ENCODE results near the gene ALDH5A1. TPM values are rescaled to one million over a fixed set of nuclear protein-coding genes. Genes with fewer than 3 reads are reported as not detected.

The ALDH5A1 gene
- polyA plus RNA-seq, 1 donor (not counting 4 experiments of a cell fraction or from before 2014, with no cell fraction given): 0.45 TPM

DNA sequence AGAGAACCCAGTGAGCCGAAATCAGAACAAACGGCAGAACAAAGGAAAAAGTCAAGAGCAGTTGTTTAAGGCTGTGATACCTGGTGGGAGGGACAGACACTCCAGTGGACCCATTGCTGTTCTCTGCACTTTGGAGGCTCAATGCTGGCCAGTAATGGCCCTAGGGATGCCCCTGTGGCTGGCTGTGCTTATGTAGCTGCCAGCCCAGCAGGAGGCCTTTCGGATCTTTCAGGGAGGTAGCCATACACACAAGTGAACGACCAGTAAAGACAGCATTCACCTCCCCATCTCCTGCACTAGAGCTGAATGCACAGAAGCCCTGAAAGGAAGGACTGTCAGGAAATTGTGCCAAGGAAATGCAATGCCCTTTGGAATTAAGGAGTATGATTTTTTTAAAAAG lies 39.7 kb upstream of the ALDH5A1 start:
- Histone ChIP-seq H3K27ac (ENCODE audit: control insufficient read depth, insufficient read depth, low read length) (no peak overlapping the region), H3K4me2 (ENCODE audit: control insufficient read depth, extremely low read depth, insufficient read depth, low read depth, low read length) (no peak overlapping the region), H3K9me3 (ENCODE audit: control insufficient read depth, low read depth, low read length) (no peaks in the 10 kb centered on the region), H3K36me3 (ENCODE audit: control insufficient read depth in 2 of 2, extremely low read depth in 1 of 2, insufficient read depth in 2 of 2, low read length in 2 of 2) (no peaks in the 10 kb centered on the region), H3K9me1 (ENCODE audit: control insufficient read depth, extremely low read depth, insufficient read depth, low read length) (no peaks in the 10 kb centered on the region), H2AFZ (ENCODE audit: control insufficient read depth, low read length) (no peak overlapping the region), H3K79me2 (ENCODE audit: control insufficient read depth, insufficient read depth, low read length) (no peaks in the 10 kb centered on the region), H3K27me3 (ENCODE audit: control insufficient read depth, extremely low read depth, insufficient read depth, low read length) (no peaks in the 10 kb centered on the region), H3K4me1 (ENCODE audit: control insufficient read depth, extremely low read depth, insufficient read depth, low read length) (no peaks in the 10 kb centered on the region), H3K9ac (ENCODE audit: control insufficient read depth, extremely low read depth, insufficient read depth, low read length) (no peak overlapping the region), H4K20me1 (ENCODE audit: control insufficient read depth, extremely low read depth, insufficient read depth, low read length) (no peaks in the 10 kb centered on the region), H3K4me3 (ENCODE audit: control insufficient read depth in 2 of 3, extremely low read depth in 1 of 3, insufficient read depth in 2 of 3, low read depth in 1 of 3, low read length in 3 of 3) (no peak overlapping the region)
- dilution Hi-C loops (cut with MboI; ENCODE audit: extremely low pct_ligation_motif_present, low sequenced_read_pairs): no loop called here
- FAIRE-seq (no peak), DNase-seq (ENCODE audit: low read depth, low spot score) (no peak)
- TF ChIP-seq EZH2 (IDR thresholded peaks at IDR 0.05; ENCODE audit: low read length): no peak
- TF ChIP-seq, protein P1, sequence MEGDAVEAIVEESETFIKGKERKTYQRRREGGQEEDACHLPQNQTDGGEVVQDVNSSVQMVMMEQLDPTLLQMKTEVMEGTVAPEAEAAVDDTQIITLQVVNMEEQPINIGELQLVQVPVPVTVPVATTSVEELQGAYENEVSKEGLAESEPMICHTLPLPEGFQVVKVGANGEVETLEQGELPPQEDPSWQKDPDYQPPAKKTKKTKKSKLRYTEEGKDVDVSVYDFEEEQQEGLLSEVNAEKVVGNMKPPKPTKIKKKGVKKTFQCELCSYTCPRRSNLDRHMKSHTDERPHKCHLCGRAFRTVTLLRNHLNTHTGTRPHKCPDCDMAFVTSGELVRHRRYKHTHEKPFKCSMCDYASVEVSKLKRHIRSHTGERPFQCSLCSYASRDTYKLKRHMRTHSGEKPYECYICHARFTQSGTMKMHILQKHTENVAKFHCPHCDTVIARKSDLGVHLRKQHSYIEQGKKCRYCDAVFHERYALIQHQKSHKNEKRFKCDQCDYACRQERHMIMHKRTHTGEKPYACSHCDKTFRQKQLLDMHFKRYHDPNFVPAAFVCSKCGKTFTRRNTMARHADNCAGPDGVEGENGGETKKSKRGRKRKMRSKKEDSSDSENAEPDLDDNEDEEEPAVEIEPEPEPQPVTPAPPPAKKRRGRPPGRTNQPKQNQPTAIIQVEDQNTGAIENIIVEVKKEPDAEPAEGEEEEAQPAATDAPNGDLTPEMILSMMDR (optimal IDR thresholded peaks at IDR 0.05 in 1 of 3, IDR thresholded peaks at IDR 0.05 in 1 of 3, conservative IDR thresholded peaks at IDR 0.05 in 1 of 3; ENCODE audit: extremely low read depth in 1 of 3, insufficient read depth in 2 of 3, low read length in 3 of 3): no peak

DNA sequence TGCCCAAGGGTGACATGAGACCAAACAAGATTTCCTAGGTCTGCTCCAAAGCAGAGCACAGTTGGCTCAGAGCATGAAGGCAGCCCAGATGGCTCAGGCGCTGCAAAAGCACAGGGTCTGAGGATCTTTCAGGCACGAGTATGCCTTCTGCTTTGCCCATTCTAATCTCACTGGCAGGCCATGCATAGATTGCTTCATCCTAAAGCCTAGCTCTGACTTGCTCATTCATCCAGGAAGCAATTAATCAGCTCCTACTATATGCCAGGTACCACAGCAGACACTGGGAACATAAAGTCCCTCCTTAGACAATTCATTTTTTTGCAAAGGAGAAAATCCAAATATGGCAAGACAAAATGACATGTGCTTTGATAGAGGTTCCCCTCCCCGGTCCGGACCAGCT lies 36.6 kb upstream of the ALDH5A1 start:
- no peak for DNase-seq (ENCODE audit: low read depth, low spot score)
- no peaks in the 10 kb centered on the region for H4K20me1 ChIP-seq (ENCODE audit: control insufficient read depth, extremely low read depth, insufficient read depth, low read length)

More for the DNA sequence above, 36.6 kb upstream of the ALDH5A1 start:
- Histone ChIP-seq H3K79me2 (ENCODE audit: control insufficient read depth, insufficient read depth, low read length) (no peaks in the 10 kb centered on the region), H3K9ac (ENCODE audit: control insufficient read depth, extremely low read depth, insufficient read depth, low read length) (no peak overlapping the region), H3K27ac (ENCODE audit: control insufficient read depth, insufficient read depth, low read length) (no peak overlapping the region), H3K27me3 (ENCODE audit: control insufficient read depth, extremely low read depth, insufficient read depth, low read length) (no peaks in the 10 kb centered on the region), H3K4me1 (ENCODE audit: control insufficient read depth, extremely low read depth, insufficient read depth, low read length) (no peaks in the 10 kb centered on the region), H2AFZ (ENCODE audit: control insufficient read depth, low read length) (no peak overlapping the region), H3K36me3 (ENCODE audit: control insufficient read depth in 2 of 2, extremely low read depth in 1 of 2, insufficient read depth in 2 of 2, low read length in 2 of 2) (no peaks in the 10 kb centered on the region), H3K9me3 (ENCODE audit: control insufficient read depth, low read depth, low read length) (no peaks in the 10 kb centered on the region), H3K4me2 (ENCODE audit: control insufficient read depth, extremely low read depth, insufficient read depth, low read depth, low read length) (no peak overlapping the region), H3K9me1 (ENCODE audit: control insufficient read depth, extremely low read depth, insufficient read depth, low read length) (no peaks in the 10 kb centered on the region), H3K4me3 (ENCODE audit: control insufficient read depth in 2 of 3, extremely low read depth in 1 of 3, insufficient read depth in 2 of 3, low read depth in 1 of 3, low read length in 3 of 3) (no peak overlapping the region)
- FAIRE-seq: no peak
- no peak for TF ChIP-seq EZH2 (IDR thresholded peaks at IDR 0.05; ENCODE audit: low read length)
- TF ChIP-seq, protein P1 (optimal IDR thresholded peaks at IDR 0.05 in 1 of 3, IDR thresholded peaks at IDR 0.05 in 1 of 3, conservative IDR thresholded peaks at IDR 0.05 in 1 of 3; ENCODE audit: extremely low read depth in 1 of 3, insufficient read depth in 2 of 3, low read length in 3 of 3): no peak
- dilution Hi-C loops (cut with MboI; ENCODE audit: extremely low pct_ligation_motif_present, low sequenced_read_pairs): no loop called here
